PFSK-1 (cell line): ENCODE results near the gene DAB2IP.

Source experiments
- FOXP2 ChIP-seq: optimal IDR thresholded peaks from 2 replicates; pipeline ENCODE3; 2011; ENCODE audit warnings: borderline replicate concordance, control low read depth, inconsistent platforms; ENCODE audit not compliant: insufficient read depth; ENCODE audit errors: extremely low read length, extremely low read depth
- POLR2AphosphoS5 ChIP-seq: IDR thresholded peaks from 2 replicates; pipeline ENCODE4 v1.6.1; 2012; ENCODE audit warnings: low read depth, mild to moderate bottlenecking, control low read depth, low read length, moderate library complexity
- SIN3A ChIP-seq: IDR thresholded peaks from 2 replicates; pipeline ENCODE4 v1.6.1; 2012; ENCODE audit warnings: mild to moderate bottlenecking, low read length, moderate library complexity, borderline replicate concordance; ENCODE audit not compliant: insufficient read depth
- TAF1 ChIP-seq: IDR thresholded peaks from 2 replicates; pipeline ENCODE4 v1.6.1; 2012; ENCODE audit warnings: low read length, control low read depth, borderline replicate concordance; ENCODE audit not compliant: insufficient read depth
- TF ChIP-seq, protein P1 (sequence below), 2 experiments: IDR thresholded peaks; 2 replicates each; pipeline versions ENCODE4 v1.6.1 to v1.8.0; 2011 to 2012; ENCODE audit warnings: low read depth in 2 of 2, low read length in 2 of 2, control low read depth in 1 of 2, inconsistent platforms in 1 of 2, mild to moderate bottlenecking in 1 of 2, moderate library complexity in 1 of 2; ENCODE audit not compliant: insufficient read depth in 1 of 2

Gene DAB2IP

GRCh38 chr9:121756474-121757280 lies 105.2 kb downstream of the DAB2IP start:
- TF ChIP-seq TAF1 (no peak), POLR2AphosphoS5 (no peak), SIN3A (no peak), FOXP2 (no peak)
- TF ChIP-seq, protein P1, sequence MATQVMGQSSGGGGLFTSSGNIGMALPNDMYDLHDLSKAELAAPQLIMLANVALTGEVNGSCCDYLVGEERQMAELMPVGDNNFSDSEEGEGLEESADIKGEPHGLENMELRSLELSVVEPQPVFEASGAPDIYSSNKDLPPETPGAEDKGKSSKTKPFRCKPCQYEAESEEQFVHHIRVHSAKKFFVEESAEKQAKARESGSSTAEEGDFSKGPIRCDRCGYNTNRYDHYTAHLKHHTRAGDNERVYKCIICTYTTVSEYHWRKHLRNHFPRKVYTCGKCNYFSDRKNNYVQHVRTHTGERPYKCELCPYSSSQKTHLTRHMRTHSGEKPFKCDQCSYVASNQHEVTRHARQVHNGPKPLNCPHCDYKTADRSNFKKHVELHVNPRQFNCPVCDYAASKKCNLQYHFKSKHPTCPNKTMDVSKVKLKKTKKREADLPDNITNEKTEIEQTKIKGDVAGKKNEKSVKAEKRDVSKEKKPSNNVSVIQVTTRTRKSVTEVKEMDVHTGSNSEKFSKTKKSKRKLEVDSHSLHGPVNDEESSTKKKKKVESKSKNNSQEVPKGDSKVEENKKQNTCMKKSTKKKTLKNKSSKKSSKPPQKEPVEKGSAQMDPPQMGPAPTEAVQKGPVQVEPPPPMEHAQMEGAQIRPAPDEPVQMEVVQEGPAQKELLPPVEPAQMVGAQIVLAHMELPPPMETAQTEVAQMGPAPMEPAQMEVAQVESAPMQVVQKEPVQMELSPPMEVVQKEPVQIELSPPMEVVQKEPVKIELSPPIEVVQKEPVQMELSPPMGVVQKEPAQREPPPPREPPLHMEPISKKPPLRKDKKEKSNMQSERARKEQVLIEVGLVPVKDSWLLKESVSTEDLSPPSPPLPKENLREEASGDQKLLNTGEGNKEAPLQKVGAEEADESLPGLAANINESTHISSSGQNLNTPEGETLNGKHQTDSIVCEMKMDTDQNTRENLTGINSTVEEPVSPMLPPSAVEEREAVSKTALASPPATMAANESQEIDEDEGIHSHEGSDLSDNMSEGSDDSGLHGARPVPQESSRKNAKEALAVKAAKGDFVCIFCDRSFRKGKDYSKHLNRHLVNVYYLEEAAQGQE (IDR thresholded peaks at IDR 0.05; ENCODE audit: insufficient read depth in 1 of 2, low read depth in 2 of 2, low read length in 2 of 2) = no peak

GRCh38 chr9:121757281-121757585 lies 105.8 kb downstream of the DAB2IP start:
- TF ChIP-seq FOXP2 (no peak), POLR2AphosphoS5 (no peak), SIN3A (no peak), TAF1 (no peak)
- TF ChIP-seq, protein P1 (IDR thresholded peaks at IDR 0.05; ENCODE audit: insufficient read depth in 1 of 2, low read depth in 2 of 2, low read length in 2 of 2) = no peak

- no peak for TF ChIP-seq POLR2AphosphoS5
- TF ChIP-seq, protein P1 (IDR thresholded peaks at IDR 0.05; ENCODE audit: insufficient read depth in 1 of 2, low read depth in 2 of 2, low read length in 2 of 2) = no peak
- no peak for TF ChIP-seq TAF1
- TF ChIP-seq SIN3A = no peak
- TF ChIP-seq FOXP2 = no peak
Observed at GRCh38 chr9:121758693-121759092, 107.3 kb downstream of the DAB2IP start.

DNA sequence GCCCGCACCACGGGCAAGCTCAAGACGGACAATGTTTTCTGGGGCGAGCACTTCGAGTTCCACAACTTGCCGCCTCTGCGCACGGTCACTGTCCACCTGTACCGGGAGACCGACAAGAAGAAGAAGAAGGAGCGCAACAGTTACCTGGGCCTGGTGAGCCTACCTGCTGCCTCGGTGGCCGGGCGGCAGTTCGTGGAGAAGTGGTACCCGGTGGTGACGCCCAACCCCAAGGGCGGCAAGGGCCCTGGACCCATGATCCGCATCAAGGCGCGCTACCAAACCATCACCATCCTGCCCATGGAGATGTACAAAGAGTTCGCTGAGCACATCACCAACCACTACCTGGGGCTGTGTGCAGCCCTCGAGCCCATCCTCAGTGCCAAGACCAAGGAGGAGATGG lies 108.6 kb downstream of the DAB2IP start:
- TF ChIP-seq, protein P1 (IDR thresholded peaks at IDR 0.05; ENCODE audit: insufficient read depth in 1 of 2, low read depth in 2 of 2, low read length in 2 of 2) = no peak
- TF ChIP-seq POLR2AphosphoS5 (no peak), FOXP2 (no peak), SIN3A (no peak), TAF1 (no peak)

GRCh38 chr9:121760571-121760970 lies 109.1 kb downstream of the DAB2IP start:
- TF ChIP-seq, protein P1 (IDR thresholded peaks at IDR 0.05; ENCODE audit: insufficient read depth in 1 of 2, low read depth in 2 of 2, low read length in 2 of 2) = no peak
- TF ChIP-seq TAF1 (no peak), FOXP2 (no peak), SIN3A (no peak), POLR2AphosphoS5 (no peak)
